ENCODE data around the gene HUWE1.

Gene HUWE1

DNA sequence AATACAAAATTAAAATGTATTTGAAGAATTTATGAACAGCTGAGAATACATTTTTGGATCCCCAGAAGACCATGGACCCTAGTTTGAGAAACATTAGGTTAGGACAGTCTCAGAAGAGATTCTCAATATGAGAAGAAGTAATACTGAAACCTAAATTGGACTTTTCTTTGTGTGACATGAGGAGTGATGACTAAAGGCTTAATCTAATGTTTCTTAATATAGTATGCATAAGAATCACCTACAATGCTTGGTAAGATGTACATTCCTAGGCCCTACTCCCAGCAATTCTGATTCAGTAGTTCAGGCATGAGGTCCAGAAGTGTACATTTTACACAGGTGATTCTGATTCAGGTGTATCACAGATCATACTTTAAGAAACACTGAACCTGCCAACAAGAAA is 31.6 kb upstream of the HUWE1 start:
- Histone ChIP-seq H2BK15ac (ENCODE audit: low read length) (no peak overlapping the region), H3K4me3 (ENCODE audit: low read length in 2 of 2) (no peak overlapping the region)

DNA sequence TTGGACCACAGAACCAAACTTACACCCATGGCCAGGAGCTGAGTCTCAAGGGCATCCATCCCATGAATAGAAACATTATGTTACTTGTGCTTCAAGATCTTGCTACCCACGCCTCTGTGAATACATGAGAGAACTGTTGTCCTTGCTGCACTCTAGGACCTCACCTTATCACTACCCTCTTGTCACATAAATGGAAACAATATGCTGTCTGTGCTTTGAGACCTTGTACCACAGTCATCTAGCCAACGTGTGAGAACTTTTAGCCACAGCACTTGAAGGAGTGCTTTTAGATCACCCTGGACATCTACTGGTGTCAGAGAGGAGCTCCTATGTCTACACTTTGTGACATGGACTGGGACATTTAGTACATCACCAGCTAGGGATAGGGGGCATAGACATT is 30.7 kb upstream of the HUWE1 start:
- Histone ChIP-seq H3K4me3 (ENCODE audit: low read length in 2 of 2) (no peak overlapping the region), H4K8ac (ENCODE audit: low read depth, low read length) (no peak overlapping the region), H2AK5ac (ENCODE audit: low read depth, low read length) (no peak overlapping the region), H3K14ac (ENCODE audit: low read length) (no peak overlapping the region), H3K23ac (ENCODE audit: low read depth, low read length, poor library complexity) (no peak overlapping the region), H3K9ac (ENCODE audit: low read depth, low read length, poor library complexity) (no peak overlapping the region), H2AFZ (ENCODE audit: low read length) (no peak overlapping the region), H2BK12ac (ENCODE audit: low read length) (no peak overlapping the region), H2BK120ac (ENCODE audit: low read depth, low read length) (no peak overlapping the region), H3K4me2 (ENCODE audit: insufficient read depth, low read length, poor library complexity, severe bottlenecking) (no peak overlapping the region), H3K27me3 (ENCODE audit: control insufficient read depth in 3 of 3, insufficient read depth in 3 of 3, low read depth in 1 of 3, low read length in 3 of 3) (no peaks in the 10 kb centered on the region), H3K4ac (ENCODE audit: low read length) (no peak overlapping the region), H4K91ac (ENCODE audit: low read depth, low read length, poor library complexity) (no peak overlapping the region), H3K4me1 (ENCODE audit: control insufficient read depth in 2 of 2, insufficient read depth in 1 of 2, low read depth in 1 of 2, low read length in 2 of 2) (no peaks in the 10 kb centered on the region), H3K18ac (ENCODE audit: low read length) (no peak overlapping the region), H2BK15ac (ENCODE audit: low read length) (no peak overlapping the region), H3K79me1 (ENCODE audit: low read depth, low read length) (no peaks in the 10 kb centered on the region), H3K27ac (replicated peaks; ENCODE audit: low read length) (no peak overlapping the region), H3K9me3 (replicated peaks in 1 of 2; ENCODE audit: control insufficient read depth in 2 of 2, insufficient read depth in 1 of 2, low read depth in 1 of 2, low read length in 2 of 2) (no peaks in the 10 kb centered on the region), H2BK5ac (ENCODE audit: low read length) (no peak overlapping the region), H3K36me3 (replicated peaks in 1 of 2; ENCODE audit: control insufficient read depth in 2 of 2, insufficient read depth in 2 of 2, low read length in 2 of 2) (no peaks in the 10 kb centered on the region)
- no peak for DNase-seq (ENCODE audit: low spot score)
- WGBS, 2 donors (ENCODE audit: extremely low coverage in 2 of 2, insufficient read length in 2 of 2, insufficient replicate concordance in 1 of 2) = no CpG with 5 or more reads among the region's 2 CpGs

More for the DNA sequence above, 31.6 kb upstream of the HUWE1 start:
- Histone ChIP-seq H3K9me3 (replicated peaks in 1 of 2; ENCODE audit: control insufficient read depth in 2 of 2, insufficient read depth in 1 of 2, low read depth in 1 of 2, low read length in 2 of 2) (no peaks in the 10 kb centered on the region), H3K4ac (ENCODE audit: low read length) (no peak overlapping the region), H4K8ac (ENCODE audit: low read depth, low read length) (no peak overlapping the region), H3K4me2 (ENCODE audit: insufficient read depth, low read length, poor library complexity, severe bottlenecking) (no peak overlapping the region), H2BK5ac (ENCODE audit: low read length) (no peak overlapping the region), H2BK120ac (ENCODE audit: low read depth, low read length) (no peak overlapping the region), H3K9ac (ENCODE audit: low read depth, low read length, poor library complexity) (no peak overlapping the region), H3K14ac (ENCODE audit: low read length) (no peak overlapping the region), H4K91ac (ENCODE audit: low read depth, low read length, poor library complexity) (no peak overlapping the region), H3K27me3 (ENCODE audit: control insufficient read depth in 3 of 3, insufficient read depth in 3 of 3, low read depth in 1 of 3, low read length in 3 of 3) (no peaks in the 10 kb centered on the region), H3K23ac (ENCODE audit: low read depth, low read length, poor library complexity) (no peak overlapping the region), H3K4me1 (ENCODE audit: control insufficient read depth in 2 of 2, insufficient read depth in 1 of 2, low read depth in 1 of 2, low read length in 2 of 2) (no peaks in the 10 kb centered on the region), H3K36me3 (replicated peaks in 1 of 2; ENCODE audit: control insufficient read depth in 2 of 2, insufficient read depth in 2 of 2, low read length in 2 of 2) (no peaks in the 10 kb centered on the region), H2AK5ac (ENCODE audit: low read depth, low read length) (no peak overlapping the region), H3K27ac (replicated peaks; ENCODE audit: low read length) (no peak overlapping the region), H2BK12ac (ENCODE audit: low read length) (no peak overlapping the region), H2AFZ (ENCODE audit: low read length) (no peak overlapping the region), H3K79me1 (ENCODE audit: low read depth, low read length) (no peaks in the 10 kb centered on the region), H3K18ac (ENCODE audit: low read length) (no peak overlapping the region)
- DNase-seq (ENCODE audit: low spot score) = no peak

DNA sequence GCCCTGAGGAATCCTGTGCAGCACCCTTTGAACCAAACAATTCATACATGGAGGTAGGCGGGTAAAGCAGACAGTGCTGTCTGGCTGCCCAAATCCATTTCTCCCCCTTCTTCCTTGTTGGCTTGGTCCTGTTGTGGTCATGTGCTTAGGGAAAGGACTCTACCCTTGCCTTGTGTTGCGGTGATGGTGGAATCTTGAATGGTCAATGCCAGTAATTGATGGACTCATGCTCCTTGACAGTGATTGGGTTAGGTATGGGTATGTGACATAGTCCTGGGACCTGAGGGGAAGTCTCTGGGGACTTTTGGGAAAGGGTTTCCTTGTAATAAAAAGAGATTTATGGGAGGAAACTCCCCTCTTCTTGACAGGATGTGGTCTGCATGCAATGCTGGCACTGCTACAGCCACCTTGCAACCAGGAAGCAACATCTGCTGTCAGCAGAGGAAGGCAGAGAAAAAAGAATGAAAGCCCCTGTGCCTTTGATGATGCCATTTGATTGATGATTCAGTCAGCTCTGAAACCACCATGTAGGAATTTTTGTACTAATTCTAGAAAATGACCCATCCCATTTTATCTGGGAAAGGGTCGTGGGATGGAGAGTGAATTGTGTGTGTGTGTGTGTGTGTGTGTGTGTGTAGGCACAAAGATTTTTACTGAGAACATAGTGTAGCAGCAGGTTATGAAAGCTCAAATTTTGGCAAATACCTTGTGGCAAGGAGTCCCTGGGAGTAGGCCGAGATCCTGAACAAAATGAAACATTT is 30.0 kb upstream of the HUWE1 start:
- H3K9me3 ChIP-seq (replicated peaks in 1 of 2; ENCODE audit: control insufficient read depth in 2 of 2, insufficient read depth in 1 of 2, low read depth in 1 of 2, low read length in 2 of 2) = no peaks in the 10 kb centered on the region
- no peak overlapping the region for H4K91ac ChIP-seq (ENCODE audit: low read depth, low read length, poor library complexity)
- no CpG with 5 or more reads among the region's 4 CpGs for WGBS, 2 donors (ENCODE audit: extremely low coverage in 2 of 2, insufficient read length in 2 of 2, insufficient replicate concordance in 1 of 2)
- no peak overlapping the region for H4K8ac ChIP-seq (ENCODE audit: low read depth, low read length)
- no peaks in the 10 kb centered on the region for H3K79me1 ChIP-seq (ENCODE audit: low read depth, low read length)
- no peaks in the 10 kb centered on the region for H3K36me3 ChIP-seq (replicated peaks in 1 of 2; ENCODE audit: control insufficient read depth in 2 of 2, insufficient read depth in 2 of 2, low read length in 2 of 2)
- no peak overlapping the region for H2BK12ac ChIP-seq (ENCODE audit: low read length)
- no peak for DNase-seq (ENCODE audit: low spot score)
- H3K14ac ChIP-seq (ENCODE audit: low read length) = no peak overlapping the region
- no peak overlapping the region for H3K23ac ChIP-seq (ENCODE audit: low read depth, low read length, poor library complexity)
- H3K27me3 ChIP-seq (ENCODE audit: control insufficient read depth in 3 of 3, insufficient read depth in 3 of 3, low read depth in 1 of 3, low read length in 3 of 3) = no peaks in the 10 kb centered on the region
- H3K4ac ChIP-seq (ENCODE audit: low read length) = no peak overlapping the region
- H3K27ac ChIP-seq (replicated peaks; ENCODE audit: low read length) = no peak overlapping the region
- H3K4me3 ChIP-seq (ENCODE audit: low read length in 2 of 2) = no peak overlapping the region
- no peak overlapping the region for H2AFZ ChIP-seq (ENCODE audit: low read length)
- H2AK5ac ChIP-seq (ENCODE audit: low read depth, low read length) = no peak overlapping the region
- no peak overlapping the region for H3K4me2 ChIP-seq (ENCODE audit: insufficient read depth, low read length, poor library complexity, severe bottlenecking)
- no peaks in the 10 kb centered on the region for H3K4me1 ChIP-seq (ENCODE audit: control insufficient read depth in 2 of 2, insufficient read depth in 1 of 2, low read depth in 1 of 2, low read length in 2 of 2)
- no peak overlapping the region for H2BK15ac ChIP-seq (ENCODE audit: low read length)
- H3K18ac ChIP-seq (ENCODE audit: low read length) = no peak overlapping the region
- H3K9ac ChIP-seq (ENCODE audit: low read depth, low read length, poor library complexity) = no peak overlapping the region
- no peak overlapping the region for H2BK5ac ChIP-seq (ENCODE audit: low read length)
- no peak overlapping the region for H2BK120ac ChIP-seq (ENCODE audit: low read depth, low read length)

DNA sequence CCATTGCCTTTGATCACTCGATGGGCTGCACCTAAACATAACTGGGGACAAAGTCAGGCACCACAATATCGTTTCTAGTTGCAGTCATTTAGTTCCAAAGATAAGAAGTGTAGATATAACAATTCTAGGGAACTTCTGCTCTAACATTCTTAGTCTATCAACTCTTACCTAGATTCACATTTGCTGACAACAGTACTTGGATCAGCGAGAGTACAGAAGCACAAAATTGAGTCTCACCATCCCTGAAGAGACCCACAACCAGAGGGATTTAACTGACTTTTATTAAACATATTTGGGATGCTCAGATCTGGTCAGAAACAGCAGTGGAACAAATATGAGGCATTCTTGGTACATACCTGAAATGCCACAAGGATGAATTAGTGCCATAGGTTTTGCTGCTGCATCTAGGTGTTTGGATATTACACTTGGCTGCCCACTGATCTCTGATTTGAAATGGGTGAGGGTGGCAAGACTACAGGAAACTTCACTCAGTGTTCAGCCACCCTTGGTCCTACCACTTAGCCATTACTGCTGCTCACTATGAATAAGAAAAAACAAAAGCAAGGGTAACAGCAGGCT is 28.9 kb upstream of the HUWE1 start:
- H3K4me2 ChIP-seq (ENCODE audit: insufficient read depth, low read length, poor library complexity, severe bottlenecking) = no peak overlapping the region
- H4K8ac ChIP-seq (ENCODE audit: low read depth, low read length) = no peak overlapping the region
- H3K9ac ChIP-seq (ENCODE audit: low read depth, low read length, poor library complexity) = no peak overlapping the region
- no peaks in the 10 kb centered on the region for H3K79me1 ChIP-seq (ENCODE audit: low read depth, low read length)
- no peak overlapping the region for H2BK5ac ChIP-seq (ENCODE audit: low read length)
- no peak overlapping the region for H3K27ac ChIP-seq (replicated peaks; ENCODE audit: low read length)
- H2BK120ac ChIP-seq (ENCODE audit: low read depth, low read length) = no peak overlapping the region
- H3K27me3 ChIP-seq (ENCODE audit: control insufficient read depth in 3 of 3, insufficient read depth in 3 of 3, low read depth in 1 of 3, low read length in 3 of 3) = no peaks in the 10 kb centered on the region
- H2BK15ac ChIP-seq (ENCODE audit: low read length) = no peak overlapping the region
- no peak overlapping the region for H3K14ac ChIP-seq (ENCODE audit: low read length)
- H2BK12ac ChIP-seq (ENCODE audit: low read length) = no peak overlapping the region
- no peak overlapping the region for H2AK5ac ChIP-seq (ENCODE audit: low read depth, low read length)
- WGBS, 2 donors (ENCODE audit: extremely low coverage in 2 of 2, insufficient read length in 2 of 2, insufficient replicate concordance in 1 of 2) = no CpG with 5 or more reads among the region's 3 CpGs
- no peak for DNase-seq (ENCODE audit: low spot score)
- no peaks in the 10 kb centered on the region for H3K9me3 ChIP-seq (replicated peaks in 1 of 2; ENCODE audit: control insufficient read depth in 2 of 2, insufficient read depth in 1 of 2, low read depth in 1 of 2, low read length in 2 of 2)
- no peaks in the 10 kb centered on the region for H3K4me1 ChIP-seq (ENCODE audit: control insufficient read depth in 2 of 2, insufficient read depth in 1 of 2, low read depth in 1 of 2, low read length in 2 of 2)
- H3K36me3 ChIP-seq (replicated peaks in 1 of 2; ENCODE audit: control insufficient read depth in 2 of 2, insufficient read depth in 2 of 2, low read length in 2 of 2) = no peaks in the 10 kb centered on the region
- H3K4me3 ChIP-seq (ENCODE audit: low read length in 2 of 2) = no peak overlapping the region
- H3K18ac ChIP-seq (ENCODE audit: low read length) = no peak overlapping the region
- no peak overlapping the region for H3K23ac ChIP-seq (ENCODE audit: low read depth, low read length, poor library complexity)
- H3K4ac ChIP-seq (ENCODE audit: low read length) = no peak overlapping the region
- no peak overlapping the region for H4K91ac ChIP-seq (ENCODE audit: low read depth, low read length, poor library complexity)
- H2AFZ ChIP-seq (ENCODE audit: low read length) = no peak overlapping the region

Measured in neuronal stem cell (in vitro differentiated cells).